ENCODE data around the gene CTTNBP2NL. TPM values are rescaled to one million over a fixed set of nuclear protein-coding genes. Genes with fewer than 3 reads are reported as not detected.

CTTNBP2NL gene
- total RNA-seq, 1 donor from 2014 or later = 44.0 TPM

- TF ChIP-seq CTCF (IDR thresholded peaks at IDR 0.05; ENCODE audit: insufficient read depth, low read length, poor library complexity, severe bottlenecking) = no peak
- no peak for DNase-seq (ENCODE audit: low read depth)
- no peak overlapping the region for H3K4me3 ChIP-seq (ENCODE audit: low read depth, low read length)
- peaks cover 30% of the 10 kb centered on the region for H3K27me3 ChIP-seq (ENCODE audit: control insufficient read depth, insufficient read depth, low read length)
- H3K36me3 ChIP-seq (ENCODE audit: control insufficient read depth, insufficient read depth, low read length) = no peaks in the 10 kb centered on the region
Observed at GRCh38 chr1:112506731-112507130, 110.7 kb downstream of the CTTNBP2NL start.

DNA sequence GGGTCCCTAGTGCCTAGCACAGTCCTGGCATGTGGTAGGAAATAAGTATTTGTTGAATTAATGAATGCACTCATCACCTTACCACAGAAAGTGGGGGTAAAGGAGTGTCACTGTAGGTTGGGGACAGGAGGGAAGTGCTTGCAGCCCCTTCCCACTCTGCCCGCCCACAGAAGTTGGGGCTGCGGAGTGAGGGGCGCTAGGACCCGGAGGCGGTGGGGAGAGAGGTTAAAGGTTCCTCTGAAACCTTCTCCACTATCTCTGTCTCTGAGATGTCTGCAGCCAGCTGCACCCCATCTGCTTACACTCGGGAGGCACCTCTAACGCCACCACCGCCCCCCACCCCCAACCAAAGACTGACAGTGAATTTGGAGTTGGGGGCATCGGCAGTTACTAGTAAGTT is 111.3 kb downstream of the CTTNBP2NL start:
- no peak overlapping the region for H3K4me3 ChIP-seq (ENCODE audit: low read depth, low read length)
- peaks cover 30% of the 10 kb centered on the region for H3K27me3 ChIP-seq (ENCODE audit: control insufficient read depth, insufficient read depth, low read length)
- no peak for TF ChIP-seq CTCF (IDR thresholded peaks at IDR 0.05; ENCODE audit: insufficient read depth, low read length, poor library complexity, severe bottlenecking)
- DNase-seq (ENCODE audit: low read depth) = no peak
- H3K36me3 ChIP-seq (ENCODE audit: control insufficient read depth, insufficient read depth, low read length) = no peaks in the 10 kb centered on the region

DNA sequence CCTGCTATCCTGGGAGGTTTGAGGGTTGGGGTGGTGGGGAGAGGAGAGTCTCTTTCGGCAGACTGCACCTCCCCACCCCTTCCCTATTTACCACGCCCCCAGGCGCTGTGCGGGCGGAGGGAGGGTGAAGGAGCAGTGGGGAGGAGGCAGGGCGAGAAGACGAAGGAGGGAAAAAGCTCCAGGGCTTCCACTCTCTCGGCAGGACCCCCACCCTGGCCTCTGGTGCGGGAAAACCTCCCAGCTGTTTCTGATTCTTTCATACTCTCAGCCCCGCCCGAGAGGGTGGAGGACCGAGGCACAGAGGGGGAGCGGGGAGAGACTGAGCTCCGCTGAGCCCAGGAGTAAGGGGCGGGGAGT is 111.9 kb downstream of the CTTNBP2NL start:
- no peak for TF ChIP-seq CTCF (IDR thresholded peaks at IDR 0.05; ENCODE audit: insufficient read depth, low read length, poor library complexity, severe bottlenecking)
- Histone ChIP-seq H3K27me3 (ENCODE audit: control insufficient read depth, insufficient read depth, low read length) (peaks cover 30% of the 10 kb centered on the region), H3K4me3 (ENCODE audit: low read depth, low read length) (peak overlapping the region; percentile 29)

GRCh38 chr1:112508278-112509004 is 112.4 kb downstream of the CTTNBP2NL start, which contains the start of gene WNT2B:
Gene WNT2B, plus strand, starts transcription at chr1:112508965. Its CDS starts 298 bp downstream, at chr1:112509263.
- Histone ChIP-seq H3K27me3 (ENCODE audit: control insufficient read depth, insufficient read depth, low read length) (peaks cover 30% of the 10 kb centered on the region), H3K4me3 (ENCODE audit: low read depth, low read length) (peak within 1 kb of the TSS; percentile 29), H3K36me3 (ENCODE audit: control insufficient read depth, insufficient read depth, low read length) (no peaks in the 10 kb centered on the region)
- no peak for DNase-seq (ENCODE audit: low read depth)
- TF ChIP-seq CTCF (IDR thresholded peaks at IDR 0.05; ENCODE audit: insufficient read depth, low read length, poor library complexity, severe bottlenecking) = no peak

More for the DNA sequence above, 111.9 kb downstream of the CTTNBP2NL start:
- no peaks in the 10 kb centered on the region for H3K36me3 ChIP-seq (ENCODE audit: control insufficient read depth, insufficient read depth, low read length)
- DNase-seq (ENCODE audit: low read depth) = no peak

GRCh38 chr1:112509005-112509659 is 113.1 kb downstream of the CTTNBP2NL start:
- no peak for TF ChIP-seq CTCF (IDR thresholded peaks at IDR 0.05; ENCODE audit: insufficient read depth, low read length, poor library complexity, severe bottlenecking)
- peaks cover 25% of the 10 kb centered on the region for H3K27me3 ChIP-seq (ENCODE audit: control insufficient read depth, insufficient read depth, low read length)
- peak overlapping the region; percentile 29 for H3K4me3 ChIP-seq (ENCODE audit: low read depth, low read length)
- DNase-seq (ENCODE audit: low read depth) = no peak
- H3K36me3 ChIP-seq (ENCODE audit: control insufficient read depth, insufficient read depth, low read length) = no peaks in the 10 kb centered on the region
